ENCODE results near the gene GLE1. TPM values are rescaled to one million over a fixed set of nuclear protein-coding genes. Genes with fewer than 3 reads are reported as not detected.
A peak's percentile ranks its signal among the peaks of the same experiment; 100 is the strongest.

Gene GLE1
- total and polyA plus RNA-seq, 12 donors, result 10.5 to 24.5 (median 19.4) TPM

DNA sequence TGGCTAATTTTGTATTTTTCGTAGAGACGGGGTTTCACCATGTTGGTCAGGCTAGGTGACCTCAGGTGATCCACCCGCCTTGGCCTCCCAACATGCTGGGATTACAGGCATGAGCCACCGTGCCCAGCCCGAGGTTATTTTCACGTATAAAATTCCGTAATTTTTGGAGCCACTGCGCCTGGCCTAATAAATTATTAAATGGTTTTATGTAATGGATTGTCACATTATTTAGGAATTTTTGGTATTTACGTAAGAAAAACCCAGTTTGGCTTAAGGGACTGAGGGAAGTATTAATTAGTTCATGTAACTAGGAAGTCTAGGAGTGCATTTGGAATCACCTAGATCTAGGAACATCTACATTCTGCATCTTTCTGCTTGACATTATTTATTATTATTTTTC, 8.3 kb downstream of the GLE1 start:
- H3K4me1 ChIP-seq, result no peaks in the 10 kb centered on the region
- H3K36me3 ChIP-seq, result peaks cover 0 to 97% (median 28%) of the 10 kb centered on the region in 9 donors
- no peak overlapping the region for H3K4me3 ChIP-seq
- DNase-seq (no peak), ATAC-seq (no peak)
- no peaks in the 10 kb centered on the region for H3K27me3 ChIP-seq
- H3K27ac ChIP-seq, result no peak overlapping the region
- TF ChIP-seq, protein P1, sequence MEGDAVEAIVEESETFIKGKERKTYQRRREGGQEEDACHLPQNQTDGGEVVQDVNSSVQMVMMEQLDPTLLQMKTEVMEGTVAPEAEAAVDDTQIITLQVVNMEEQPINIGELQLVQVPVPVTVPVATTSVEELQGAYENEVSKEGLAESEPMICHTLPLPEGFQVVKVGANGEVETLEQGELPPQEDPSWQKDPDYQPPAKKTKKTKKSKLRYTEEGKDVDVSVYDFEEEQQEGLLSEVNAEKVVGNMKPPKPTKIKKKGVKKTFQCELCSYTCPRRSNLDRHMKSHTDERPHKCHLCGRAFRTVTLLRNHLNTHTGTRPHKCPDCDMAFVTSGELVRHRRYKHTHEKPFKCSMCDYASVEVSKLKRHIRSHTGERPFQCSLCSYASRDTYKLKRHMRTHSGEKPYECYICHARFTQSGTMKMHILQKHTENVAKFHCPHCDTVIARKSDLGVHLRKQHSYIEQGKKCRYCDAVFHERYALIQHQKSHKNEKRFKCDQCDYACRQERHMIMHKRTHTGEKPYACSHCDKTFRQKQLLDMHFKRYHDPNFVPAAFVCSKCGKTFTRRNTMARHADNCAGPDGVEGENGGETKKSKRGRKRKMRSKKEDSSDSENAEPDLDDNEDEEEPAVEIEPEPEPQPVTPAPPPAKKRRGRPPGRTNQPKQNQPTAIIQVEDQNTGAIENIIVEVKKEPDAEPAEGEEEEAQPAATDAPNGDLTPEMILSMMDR (IDR thresholded peaks at IDR 0.05), result no peak
- WGBS, 2 donors, result 96 to 97% methylated on average over 9 of the region's 9 CpGs
- no peaks in the 10 kb centered on the region for H3K9me3 ChIP-seq
- intact Hi-C loops (cut with DNase I), result loop anchor here in 1 of 10 donors (10.0 kb wide), 1 partner anchor 62 kb away; no protein-coding TSS in a partner anchor

DNA sequence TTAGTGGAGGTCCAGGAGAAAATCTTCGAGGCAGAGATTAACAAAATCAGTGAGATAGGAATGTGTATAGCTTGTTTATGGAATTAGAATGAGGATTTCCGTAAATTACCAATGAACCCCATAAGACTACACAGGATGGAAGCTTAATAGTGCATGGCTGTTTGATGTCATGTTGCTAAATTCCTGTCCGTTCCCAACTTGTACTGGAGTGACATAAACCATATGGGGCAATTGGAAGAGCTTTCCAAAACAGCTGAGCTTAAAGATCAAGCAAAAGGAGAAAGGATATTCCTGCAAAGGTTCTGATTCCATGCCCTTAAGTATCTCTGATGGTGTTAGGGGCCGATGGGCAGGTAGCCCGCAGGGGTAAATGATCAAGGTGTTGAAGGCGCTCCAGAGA, 17.4 kb downstream of the GLE1 start:
- Histone ChIP-seq H3K4me3 (no peak overlapping the region), H3K27me3 (no peaks in the 10 kb centered on the region), H3K4me1 (peaks cover 0 to 12% (median 7%) of the 10 kb centered on the region in 9 donors), H3K27ac (no peak overlapping the region), H3K9me3 (no peaks in the 10 kb centered on the region), H3K36me3 (peaks cover 0 to 99% (median 41%) of the 10 kb centered on the region in 9 donors)
- no peak for ATAC-seq
- TF ChIP-seq, protein P1 (IDR thresholded peaks at IDR 0.05), result no peak
- no peak for DNase-seq
- intact Hi-C loops (cut with DNase I), result loop anchor here in 3 of 10 donors (10.0 kb wide), 3 partner anchors 47 to 227 kb away; no protein-coding TSS in a partner anchor
- WGBS, 2 donors, result 85 to 89% methylated on average over 6 of the region's 6 CpGs

DNA sequence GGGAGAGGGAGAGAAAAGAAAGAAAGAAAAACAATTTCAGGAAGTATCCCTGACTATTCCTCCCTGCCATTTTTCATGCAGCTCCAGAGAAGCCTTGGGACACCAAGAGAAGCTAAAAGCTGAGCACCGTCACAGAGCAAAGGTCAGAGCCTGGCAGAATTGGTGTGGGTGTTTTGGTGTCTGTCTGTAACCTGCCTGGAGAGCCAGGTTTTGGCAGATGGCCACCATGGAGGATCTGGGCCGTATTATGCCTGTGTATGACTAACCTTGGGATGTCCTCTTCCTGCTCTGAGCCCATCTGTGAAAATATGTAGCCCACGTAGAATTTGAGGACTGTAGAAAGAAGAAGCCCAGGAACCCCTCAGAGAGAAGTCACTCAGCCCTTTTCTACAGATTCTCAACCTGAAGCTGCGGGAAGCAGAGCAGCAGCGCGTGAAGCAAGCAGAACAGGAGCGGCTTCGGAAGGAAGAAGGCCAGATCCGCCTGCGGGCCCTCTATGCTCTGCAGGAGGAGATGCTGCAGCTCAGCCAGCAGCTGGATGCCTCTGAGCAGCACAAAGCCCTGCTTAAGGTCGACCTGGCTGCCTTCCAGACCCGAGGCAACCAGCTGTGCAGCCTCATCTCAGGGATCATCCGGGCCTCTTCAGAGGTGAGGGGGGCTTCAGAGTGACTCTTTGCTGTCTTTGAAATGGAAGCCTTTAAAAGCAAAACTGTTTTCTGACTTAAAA, 18.8 kb downstream of the GLE1 start:
- peaks cover 0 to 12% (median 7%) of the 10 kb centered on the region in 9 donors for H3K4me1 ChIP-seq
- H3K36me3 ChIP-seq, result peaks cover 0 to 99% (median 49%) of the 10 kb centered on the region in 9 donors
- DNase-seq (peak in 1 of 2 donors; percentile 41), ATAC-seq (peak in 7 of 8 donors; percentile 22 to 65 (median 42))
- no peaks in the 10 kb centered on the region for H3K9me3 ChIP-seq
- H3K4me3 ChIP-seq, result no peak overlapping the region
- WGBS, 2 donors, result 34 to 41% methylated on average over 13 of the region's 13 CpGs
- intact Hi-C loops (cut with DNase I), result loop anchor here in 3 of 10 donors (10.0 kb wide), 3 partner anchors 49 to 229 kb away; no protein-coding TSS in a partner anchor
- peak overlapping the region in 4 of 10 donors; percentile 6 to 31 (median 18) for H3K27ac ChIP-seq
- no peaks in the 10 kb centered on the region for H3K27me3 ChIP-seq
- TF ChIP-seq, protein P1 (IDR thresholded peaks at IDR 0.05), result no peak

DNA sequence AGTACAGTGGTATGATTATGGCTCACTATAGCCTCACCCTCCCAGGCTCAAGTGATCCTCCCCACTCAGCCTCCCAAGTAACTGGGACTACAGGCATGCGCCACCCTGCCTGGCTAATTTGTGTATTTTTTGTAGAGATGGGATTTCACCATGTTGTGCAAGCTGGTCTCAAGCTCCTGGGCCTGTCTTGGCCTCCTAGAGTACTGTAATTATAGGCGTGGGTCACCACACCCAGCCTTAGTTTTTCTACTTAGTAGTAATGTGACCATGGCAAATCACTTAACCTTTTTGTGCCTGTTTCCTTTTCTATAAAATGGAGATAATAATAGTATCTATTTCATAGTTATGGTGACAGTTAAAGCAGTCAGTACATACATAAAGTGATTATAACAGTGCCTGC, 22.2 kb downstream of the GLE1 start:
- Histone ChIP-seq H3K9me3 (no peaks in the 10 kb centered on the region), H3K27ac (no peak overlapping the region), H3K36me3 (peaks cover 0 to 100% (median 63%) of the 10 kb centered on the region in 9 donors), H3K4me1 (peaks cover 0 to 12% (median 7%) of the 10 kb centered on the region in 9 donors), H3K4me3 (no peak overlapping the region), H3K27me3 (no peaks in the 10 kb centered on the region)
- WGBS, 2 donors, result 93% methylated on average over 2 of the region's 2 CpGs
- intact Hi-C loops (cut with DNase I), result loop anchor here in 3 of 10 donors (5.0 to 10.0 kb wide), 4 partner anchors 52 to 1089 kb away; no protein-coding TSS in a partner anchor
- TF ChIP-seq, protein P1 (IDR thresholded peaks at IDR 0.05), result no peak
- ATAC-seq (no peak), DNase-seq (no peak)

All from heart right ventricle (tissue), 16 donors.